Measurements from ENCODE around the gene PUS7. TPM values are rescaled to one million over a fixed set of nuclear protein-coding genes. Genes with fewer than 3 reads are reported as not detected.

Gene PUS7
- polyA plus RNA-seq, 1 donor (not counting 4 experiments of a cell fraction or from before 2014, with no cell fraction given): 25.2 TPM

- no peaks in the 10 kb centered on the region for H3K9me1 ChIP-seq (ENCODE audit: control insufficient read depth, extremely low read depth, insufficient read depth, low read length)
- TF ChIP-seq CTCF (optimal IDR thresholded peaks at IDR 0.05 in 1 of 3, IDR thresholded peaks at IDR 0.05 in 1 of 3, conservative IDR thresholded peaks at IDR 0.05 in 1 of 3; ENCODE audit: extremely low read depth in 1 of 3, insufficient read depth in 2 of 3, low read length in 3 of 3) (no peak), EZH2 (IDR thresholded peaks at IDR 0.05; ENCODE audit: low read length) (no peak)
- no peak overlapping the region for H3K27ac ChIP-seq (ENCODE audit: control insufficient read depth, insufficient read depth, low read length)
- dilution Hi-C loops (cut with MboI; ENCODE audit: extremely low pct_ligation_motif_present, low sequenced_read_pairs): no loop called here
- H2AFZ ChIP-seq (ENCODE audit: control insufficient read depth, low read length): no peak overlapping the region
- no peaks in the 10 kb centered on the region for H3K27me3 ChIP-seq (ENCODE audit: control insufficient read depth, extremely low read depth, insufficient read depth, low read length)
- peaks cover 68% of the 10 kb centered on the region for H3K79me2 ChIP-seq (ENCODE audit: control insufficient read depth, insufficient read depth, low read length)
- FAIRE-seq (no peak), DNase-seq (ENCODE audit: low read depth, low spot score) (no peak)
- peaks cover 1 to 8% of the 10 kb centered on the region in 2 experiments for H3K36me3 ChIP-seq (ENCODE audit: control insufficient read depth in 2 of 2, extremely low read depth in 1 of 2, insufficient read depth in 2 of 2, low read length in 2 of 2)
- no peaks in the 10 kb centered on the region for H3K9me3 ChIP-seq (ENCODE audit: control insufficient read depth, low read depth, low read length)
- no peak overlapping the region for H3K4me3 ChIP-seq (ENCODE audit: control insufficient read depth in 2 of 3, extremely low read depth in 1 of 3, insufficient read depth in 2 of 3, low read depth in 1 of 3, low read length in 3 of 3)
- peaks cover 6% of the 10 kb centered on the region for H4K20me1 ChIP-seq (ENCODE audit: control insufficient read depth, extremely low read depth, insufficient read depth, low read length)
- no peaks in the 10 kb centered on the region for H3K4me1 ChIP-seq (ENCODE audit: control insufficient read depth, extremely low read depth, insufficient read depth, low read length)
- H3K4me2 ChIP-seq (ENCODE audit: control insufficient read depth, extremely low read depth, insufficient read depth, low read depth, low read length): no peak overlapping the region
- no peak overlapping the region for H3K9ac ChIP-seq (ENCODE audit: control insufficient read depth, extremely low read depth, insufficient read depth, low read length)
Observed at GRCh38 chr7:105512415-105512814, 9.7 kb downstream of the PUS7 start.

- DNase-seq (ENCODE audit: low read depth, low spot score): no peak
- peaks cover under 1% of the 10 kb centered on the region for H3K4me1 ChIP-seq (ENCODE audit: control insufficient read depth, extremely low read depth, insufficient read depth, low read length)
- no peak for FAIRE-seq
- H3K79me2 ChIP-seq (ENCODE audit: control insufficient read depth, insufficient read depth, low read length): no peaks in the 10 kb centered on the region
- no peak overlapping the region for H3K4me2 ChIP-seq (ENCODE audit: control insufficient read depth, extremely low read depth, insufficient read depth, low read depth, low read length)
- H3K36me3 ChIP-seq (ENCODE audit: control insufficient read depth in 2 of 2, extremely low read depth in 1 of 2, insufficient read depth in 2 of 2, low read length in 2 of 2): peaks cover 9 to 30% of the 10 kb centered on the region in 2 experiments
- H3K9me3 ChIP-seq (ENCODE audit: control insufficient read depth, low read depth, low read length): no peaks in the 10 kb centered on the region
- H3K4me3 ChIP-seq (ENCODE audit: control insufficient read depth in 2 of 3, extremely low read depth in 1 of 3, insufficient read depth in 2 of 3, low read depth in 1 of 3, low read length in 3 of 3): no peak overlapping the region
- no peak overlapping the region for H2AFZ ChIP-seq (ENCODE audit: control insufficient read depth, low read length)
- H3K27me3 ChIP-seq (ENCODE audit: control insufficient read depth, extremely low read depth, insufficient read depth, low read length): no peaks in the 10 kb centered on the region
- TF ChIP-seq CTCF (optimal IDR thresholded peaks at IDR 0.05 in 1 of 3, IDR thresholded peaks at IDR 0.05 in 1 of 3, conservative IDR thresholded peaks at IDR 0.05 in 1 of 3; ENCODE audit: extremely low read depth in 1 of 3, insufficient read depth in 2 of 3, low read length in 3 of 3) (no peak), EZH2 (IDR thresholded peaks at IDR 0.05; ENCODE audit: low read length) (no peak)
- H3K27ac ChIP-seq (ENCODE audit: control insufficient read depth, insufficient read depth, low read length): no peak overlapping the region
- no peaks in the 10 kb centered on the region for H3K9me1 ChIP-seq (ENCODE audit: control insufficient read depth, extremely low read depth, insufficient read depth, low read length)
- no peak overlapping the region for H3K9ac ChIP-seq (ENCODE audit: control insufficient read depth, extremely low read depth, insufficient read depth, low read length)
- no peaks in the 10 kb centered on the region for H4K20me1 ChIP-seq (ENCODE audit: control insufficient read depth, extremely low read depth, insufficient read depth, low read length)
- dilution Hi-C loops (cut with MboI; ENCODE audit: extremely low pct_ligation_motif_present, low sequenced_read_pairs): no loop called here
Observed at GRCh38 chr7:105502173-105502572, 19.9 kb downstream of the PUS7 start.

All from keratinocyte (primary cell).